HCT116 (cell line): ENCODE data around the gene CDH4. TPM values are rescaled to one million over a fixed set of nuclear protein-coding genes. Genes with fewer than 3 reads are reported as not detected.

Experiments
- ATAC-seq: fragments of 200-7000 bp; cut with Tn5 transposase; 2 replicates; pipeline ENCODE4 v1.9.1; 2020; ENCODE audit warnings: mild to moderate bottlenecking, moderate library complexity
- BruUV-seq: library from RNA; stranded (reverse); fragments of 400-500 nt; replicated peaks from 2 replicates; lab custom pipeline; 2021; lab: Mats Ljungman, UMichigan
- CTCF ChIA-PET: fragments of 300-600 bp; sonication (Branson Sonifier 250); formaldehyde crosslinking; loops from one replicate; lab custom pipeline; 2021; ENCODE audit warnings: antibody characterized with exemption; lab: Charles Lee
- POLR2A ChIA-PET: fragments of 300-600, 350-600 bp; sonication (Branson Sonifier 250); formaldehyde crosslinking; loops from one replicate; lab custom pipeline; 2021; ENCODE audit warnings: antibody characterized with exemption; lab: Charles Lee
- RAD21 ChIA-PET, 2 experiments: fragments of 300-600 bp; sonication (Branson Sonifier 250); formaldehyde crosslinking; loops; one replicate each; lab custom pipeline; 2023; ENCODE audit warnings: low total read pairs in 2 of 2; ENCODE audit not compliant: uncharacterized antibody in 2 of 2, unreplicated experiment in 2 of 2, low non-redundant PET in 1 of 2; lab: Charles Lee
- DNase-seq: peaks from one replicate; pipeline ENCODE4 v3.0.0-alpha.2; 2010; ENCODE audit warnings: low read depth, low spot score
- H2AFZ ChIP-seq: fragments of 200-600 bp; shearing (Covaris generic), sonication (generic); 2 replicates; pipeline ENCODE4 v1.6.1; 2017; ENCODE audit warnings: low read depth, mixed run types, mixed read lengths, antibody characterized with exemption, low read length; ENCODE audit not compliant: poor library complexity, severe bottlenecking
- H3K27ac ChIP-seq: 2 replicates; pipeline ENCODE4 v1.5.1; 2012; ENCODE audit warnings: low read depth, low read length
- H3K27me3 ChIP-seq: fragments of 200-600 bp; sonication (generic); 2 replicates; pipeline ENCODE4 v1.6.1; 2016; ENCODE audit warnings: mixed run types, low read length, mixed read lengths; ENCODE audit not compliant: insufficient read depth
- H3K36me3 ChIP-seq, 2 experiments: fragments of 200-500 bp in 1 of 2; fragments of 200-600 bp in 1 of 2; sonication (Bioruptor generic) in 1 of 2; sonication (generic) in 1 of 2; 2 replicates each; pipeline versions ENCODE4 v1.5.1 to v1.6.1; 2014 to 2016; ENCODE audit warnings: low read length in 2 of 2, inconsistent platforms in 1 of 2, mixed read lengths in 1 of 2, mixed run types in 1 of 2; ENCODE audit not compliant: insufficient read depth in 2 of 2, control insufficient read depth in 1 of 2
- H3K4me1 ChIP-seq, 2 experiments: fragments of 200-600 bp in 1 of 2; sonication (generic) in 1 of 2; 2 replicates each; pipeline versions ENCODE4 v1.5.1 to v1.6.1; 2012 to 2017; ENCODE audit warnings: low read length in 2 of 2, inconsistent platforms in 1 of 2, mild to moderate bottlenecking in 1 of 2, mixed read lengths in 1 of 2, mixed run types in 1 of 2, moderate library complexity in 1 of 2; ENCODE audit not compliant: insufficient read depth in 2 of 2, control insufficient read depth in 1 of 2
- H3K4me2 ChIP-seq: fragments of 200-600 bp; sonication (generic); 2 replicates; pipeline ENCODE4 v1.6.1; 2017; ENCODE audit warnings: mixed run types, low read length, mixed read lengths
- H3K4me3 ChIP-seq, 2 experiments: fragments of 200-600 bp in 1 of 2; sonication (generic) in 1 of 2; replicated peaks in 1 of 2; 2 replicates each; pipeline ENCODE4 v1.5.1; 2011 to 2016; ENCODE audit warnings: low read length in 2 of 2, control low read depth in 1 of 2, low read depth in 1 of 2, mild to moderate bottlenecking in 1 of 2, mixed read lengths in 1 of 2, mixed run types in 1 of 2
- H3K79me2 ChIP-seq: fragments of 200-600 bp; sonication (generic); 2 replicates; pipeline ENCODE4 v1.6.1; 2017; ENCODE audit warnings: mild to moderate bottlenecking, mixed run types, low read length, moderate library complexity, mixed read lengths; ENCODE audit not compliant: insufficient read depth
- H3K9ac ChIP-seq: fragments of 200-600 bp; sonication (generic); 2 replicates; pipeline ENCODE4 v1.6.1; 2016; ENCODE audit warnings: low read length, mixed read lengths
- H3K9me2 ChIP-seq: fragments of 200-600 bp; sonication (generic), shearing (Covaris generic); 2 replicates; pipeline ENCODE4 v1.6.1; 2017; ENCODE audit warnings: mixed run types, mild to moderate bottlenecking, moderate library complexity; ENCODE audit not compliant: insufficient read depth
- H3K9me3 ChIP-seq, 2 experiments: fragments of 200-500 bp in 1 of 2; fragments of 200-600 bp in 1 of 2; sonication (Bioruptor generic) in 1 of 2; sonication (generic) in 1 of 2; 2 replicates each; pipeline ENCODE4 v1.6.1; 2014 to 2017; ENCODE audit warnings: low read length in 2 of 2, mixed read lengths in 2 of 2, inconsistent platforms in 1 of 2, low read depth in 1 of 2, mild to moderate bottlenecking in 1 of 2, mixed run types in 1 of 2, moderate library complexity in 1 of 2; ENCODE audit not compliant: control insufficient read depth in 1 of 2, insufficient read depth in 1 of 2
- H4K20me1 ChIP-seq: fragments of 200-600 bp; sonication (generic), shearing (Covaris generic); 2 replicates; pipeline ENCODE4 v1.6.1; 2017; ENCODE audit warnings: mixed run types, mild to moderate bottlenecking, moderate library complexity; ENCODE audit not compliant: insufficient read depth
- CBX3 ChIP-seq: IDR thresholded peaks from 2 replicates; pipeline ENCODE4 v1.6.1; 2012; ENCODE audit warnings: low read depth
- CEBPB ChIP-seq: IDR thresholded peaks from 2 replicates; pipeline ENCODE4 v1.6.1; 2012; ENCODE audit warnings: low read depth
- CTCF ChIP-seq, 3 experiments: fragments of 200-600 bp in 1 of 3; sonication (generic) in 1 of 3; IDR thresholded peaks in 2 of 3; conservative IDR thresholded peaks in 1 of 3; 2 replicates each; pipeline ENCODE4 v1.5.1; 2012 to 2017; ENCODE audit warnings: low read depth in 2 of 3, low read length in 2 of 3, antibody characterized with exemption in 1 of 3, borderline replicate concordance in 1 of 3, control low read depth in 1 of 3, mild to moderate bottlenecking in 1 of 3, mixed read lengths in 1 of 3, mixed run types in 1 of 3, moderate library complexity in 1 of 3; ENCODE audit not compliant: insufficient read depth in 1 of 3
- ELF1 ChIP-seq: IDR thresholded peaks from 2 replicates; pipeline ENCODE4 v1.6.1; 2012; ENCODE audit warnings: low read depth, borderline replicate concordance
- EZH2phosphoT487 ChIP-seq: fragments of 200-600 bp; IDR thresholded peaks from 2 replicates; pipeline ENCODE4 v1.6.1; 2018; ENCODE audit warnings: antibody characterized with exemption, borderline replicate concordance
- FOSL1 ChIP-seq: IDR thresholded peaks from 2 replicates; pipeline ENCODE4 v1.6.1; 2012; ENCODE audit warnings: low read depth
- JUND ChIP-seq: IDR thresholded peaks from 2 replicates; pipeline ENCODE4 v1.6.1; 2012
- POLR2AphosphoS5 ChIP-seq: IDR thresholded peaks from 2 replicates; pipeline ENCODE4 v1.6.1; 2011; ENCODE audit warnings: mild to moderate bottlenecking, low read depth, low read length, moderate library complexity
- SIN3A ChIP-seq: IDR thresholded peaks from 2 replicates; pipeline ENCODE4 v1.6.1; 2012; ENCODE audit warnings: low read depth
- TCF7L2 ChIP-seq: IDR thresholded peaks from 2 replicates; pipeline ENCODE4 v1.7.0; 2011; ENCODE audit warnings: borderline replicate concordance, inconsistent platforms; ENCODE audit not compliant: insufficient read depth, insufficient read length; ENCODE audit errors: extremely low read depth
- ZFX ChIP-seq: fragments of 450-650 bp; IDR thresholded peaks from 2 replicates; pipeline ENCODE4 v1.6.1; 2017
- ZNF274 ChIP-seq: fragments of 200-500 bp; sonication (Bioruptor generic); IDR thresholded peaks from 2 replicates; pipeline ENCODE4 v1.6.1; 2014; ENCODE audit warnings: mild to moderate bottlenecking, low read depth, low read length, inconsistent platforms
- intact Hi-C: fragments of 100-400 bp; cut with micrococcal nuclease; formaldehyde crosslinking; loops from 2 replicates; pipeline ENCODE4 v1.10.0; 2022
- total RNA-seq: library from RNA; stranded (reverse); gene quantifications from one replicate; pipeline ENCODE4 v1.2.1, GENCODE V29; 2021; ENCODE audit not compliant: unreplicated experiment
- TF ChIP-seq, protein P1 (sequence below): IDR thresholded peaks from 2 replicates; pipeline ENCODE4 v1.6.1; 2012; ENCODE audit warnings: low read depth
- TF ChIP-seq, protein P2 (sequence below): IDR thresholded peaks from 2 replicates; pipeline ENCODE4 v1.6.1; 2012

Gene CDH4
- total RNA-seq, 1 experiment from 2014 or later: not detected

- Histone ChIP-seq H3K9ac (no peak overlapping the region), H3K4me3 (no peak overlapping the region), H2AFZ (no peak overlapping the region), H3K36me3 (no peaks in the 10 kb centered on the region), H4K20me1 (no peaks in the 10 kb centered on the region)
- intact Hi-C loops: no loop called here
- no TSS peak for BruUV-seq
- CTCF ChIA-PET: no interaction called here
- no peak for TF ChIP-seq TCF7L2
- TF ChIP-seq JUND: no peak
- TF ChIP-seq ZFX: no peak
- no peak for TF ChIP-seq CTCF (IDR thresholded peaks at IDR 0.05 in 2 of 3, conservative IDR thresholded peaks at IDR 0.05 in 1 of 3; ENCODE audit: borderline replicate concordance in 1 of 3, insufficient read depth in 1 of 3, low read depth in 2 of 3, low read length in 2 of 3)
- TF ChIP-seq EZH2phosphoT487: no peak
- TF ChIP-seq ZNF274: no peak
- no peak for TF ChIP-seq FOSL1
- TF ChIP-seq CEBPB: no peak
- no peak for TF ChIP-seq POLR2AphosphoS5
- no peak for TF ChIP-seq ELF1
- TF ChIP-seq, protein P1, sequence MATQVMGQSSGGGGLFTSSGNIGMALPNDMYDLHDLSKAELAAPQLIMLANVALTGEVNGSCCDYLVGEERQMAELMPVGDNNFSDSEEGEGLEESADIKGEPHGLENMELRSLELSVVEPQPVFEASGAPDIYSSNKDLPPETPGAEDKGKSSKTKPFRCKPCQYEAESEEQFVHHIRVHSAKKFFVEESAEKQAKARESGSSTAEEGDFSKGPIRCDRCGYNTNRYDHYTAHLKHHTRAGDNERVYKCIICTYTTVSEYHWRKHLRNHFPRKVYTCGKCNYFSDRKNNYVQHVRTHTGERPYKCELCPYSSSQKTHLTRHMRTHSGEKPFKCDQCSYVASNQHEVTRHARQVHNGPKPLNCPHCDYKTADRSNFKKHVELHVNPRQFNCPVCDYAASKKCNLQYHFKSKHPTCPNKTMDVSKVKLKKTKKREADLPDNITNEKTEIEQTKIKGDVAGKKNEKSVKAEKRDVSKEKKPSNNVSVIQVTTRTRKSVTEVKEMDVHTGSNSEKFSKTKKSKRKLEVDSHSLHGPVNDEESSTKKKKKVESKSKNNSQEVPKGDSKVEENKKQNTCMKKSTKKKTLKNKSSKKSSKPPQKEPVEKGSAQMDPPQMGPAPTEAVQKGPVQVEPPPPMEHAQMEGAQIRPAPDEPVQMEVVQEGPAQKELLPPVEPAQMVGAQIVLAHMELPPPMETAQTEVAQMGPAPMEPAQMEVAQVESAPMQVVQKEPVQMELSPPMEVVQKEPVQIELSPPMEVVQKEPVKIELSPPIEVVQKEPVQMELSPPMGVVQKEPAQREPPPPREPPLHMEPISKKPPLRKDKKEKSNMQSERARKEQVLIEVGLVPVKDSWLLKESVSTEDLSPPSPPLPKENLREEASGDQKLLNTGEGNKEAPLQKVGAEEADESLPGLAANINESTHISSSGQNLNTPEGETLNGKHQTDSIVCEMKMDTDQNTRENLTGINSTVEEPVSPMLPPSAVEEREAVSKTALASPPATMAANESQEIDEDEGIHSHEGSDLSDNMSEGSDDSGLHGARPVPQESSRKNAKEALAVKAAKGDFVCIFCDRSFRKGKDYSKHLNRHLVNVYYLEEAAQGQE: no peak
- TF ChIP-seq SIN3A: no peak
- no peak for TF ChIP-seq CBX3
- TF ChIP-seq, protein P2, sequence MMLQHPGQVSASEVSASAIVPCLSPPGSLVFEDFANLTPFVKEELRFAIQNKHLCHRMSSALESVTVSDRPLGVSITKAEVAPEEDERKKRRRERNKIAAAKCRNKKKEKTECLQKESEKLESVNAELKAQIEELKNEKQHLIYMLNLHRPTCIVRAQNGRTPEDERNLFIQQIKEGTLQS: no peak
- TF ChIP-seq, all 23 proteins: peak for 0
- POLR2A ChIA-PET: interaction anchor here (0.7 kb wide), 1 partner anchor 307 kb away, joined by 6 read pairs; no protein-coding TSS in a partner anchor
- no peak for DNase-seq
- no peaks in the 10 kb centered on the region for H3K79me2 ChIP-seq
- no peak for ATAC-seq
- no peak overlapping the region for H3K27ac ChIP-seq
- no peaks in the 10 kb centered on the region for H3K4me1 ChIP-seq
- H3K9me3 ChIP-seq: no peaks in the 10 kb centered on the region
- no peaks in the 10 kb centered on the region for H3K27me3 ChIP-seq
- H3K4me2 ChIP-seq: no peak overlapping the region
- RAD21 ChIA-PET: no interaction called here
- H3K9me2 ChIP-seq: no peaks in the 10 kb centered on the region
Measured at GRCh38 chr20:61891476-61891875, 639.4 kb downstream of the CDH4 start.
